Epidermal melanocyte (primary cell): ENCODE measurements around the gene CHKA.

Experiments
- DNase-seq: peaks from one replicate; pipeline ENCODE4 v3.0.0; 2011; ENCODE audit warnings: low spot score; ENCODE audit not compliant: insufficient read length

Gene CHKA

DNA sequence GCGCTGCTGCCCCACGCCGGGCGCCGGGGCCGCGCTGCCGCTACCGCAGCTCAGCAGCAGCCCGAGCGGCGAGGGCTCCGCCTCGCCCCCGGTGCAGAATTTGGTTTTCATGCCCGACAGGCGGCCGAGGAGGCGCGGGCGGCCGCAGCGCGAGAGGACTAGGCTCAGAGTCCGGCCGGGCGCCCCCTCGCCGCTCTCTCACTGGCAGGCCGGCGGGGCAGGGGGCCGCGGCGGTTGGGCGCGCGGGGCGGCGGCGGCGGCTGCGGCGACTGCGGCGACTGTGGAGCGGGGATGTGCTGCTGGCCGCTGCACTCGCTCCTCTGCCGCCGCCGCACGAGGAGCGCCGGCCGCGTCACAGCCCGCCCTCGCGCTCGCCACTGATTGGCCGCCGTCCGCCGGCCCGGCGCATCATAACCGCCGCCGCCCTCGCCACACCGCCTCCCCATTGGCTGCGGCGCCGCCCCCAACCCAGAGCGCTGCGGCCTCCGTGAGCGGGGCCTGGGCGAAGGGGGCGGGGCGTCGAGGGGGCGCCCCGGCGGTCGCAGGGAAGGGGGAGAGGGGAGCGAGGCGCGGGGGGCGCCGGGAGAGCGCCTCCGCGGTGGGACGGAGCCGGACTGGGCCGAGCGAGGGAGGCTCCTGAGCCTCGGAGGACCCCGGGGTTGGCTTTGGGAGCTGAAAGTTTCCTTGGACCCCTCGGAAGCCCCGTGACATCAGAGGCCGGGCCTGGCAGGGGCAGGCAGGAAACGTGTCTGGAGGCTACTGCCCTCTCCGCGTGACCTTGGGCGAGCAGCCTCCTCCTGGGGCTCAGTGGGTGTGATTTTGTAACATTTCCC is at the start of gene CHKA:
Gene CHKA (minus strand): TSS at position 322 of the 833 bp plus-strand sequence. CDS start 211 bp downstream, at position 111.
- peak; percentile 86 for DNase-seq

- DNase-seq, result no peak
Observed at GRCh38 chr11:68169442-68169841, 48.3 kb upstream of the CHKA start.

GRCh38 chr11:68168694-68169093 is 47.5 kb upstream of the CHKA start:
- DNase-seq, result no peak

DNA sequence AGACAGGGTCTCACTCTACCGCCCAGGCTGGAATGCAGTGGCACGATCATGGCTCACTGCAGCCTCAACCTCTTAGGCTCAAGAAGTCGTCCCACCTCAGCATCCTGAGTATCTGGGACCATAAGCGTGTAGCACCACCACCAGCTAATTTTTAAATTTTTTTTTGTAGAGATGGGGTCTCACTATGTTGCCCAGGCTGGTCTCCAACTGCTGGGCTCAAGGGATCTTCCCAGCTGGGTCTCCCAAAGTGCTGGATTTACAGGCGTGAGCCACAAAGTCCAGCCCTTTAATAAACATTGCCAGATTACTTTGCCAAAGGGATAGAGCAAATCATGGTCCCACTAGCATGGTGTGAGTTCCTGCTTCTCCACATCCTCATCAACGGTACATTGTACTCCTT is 46.3 kb upstream of the CHKA start:
- DNase-seq, result no peak

DNA sequence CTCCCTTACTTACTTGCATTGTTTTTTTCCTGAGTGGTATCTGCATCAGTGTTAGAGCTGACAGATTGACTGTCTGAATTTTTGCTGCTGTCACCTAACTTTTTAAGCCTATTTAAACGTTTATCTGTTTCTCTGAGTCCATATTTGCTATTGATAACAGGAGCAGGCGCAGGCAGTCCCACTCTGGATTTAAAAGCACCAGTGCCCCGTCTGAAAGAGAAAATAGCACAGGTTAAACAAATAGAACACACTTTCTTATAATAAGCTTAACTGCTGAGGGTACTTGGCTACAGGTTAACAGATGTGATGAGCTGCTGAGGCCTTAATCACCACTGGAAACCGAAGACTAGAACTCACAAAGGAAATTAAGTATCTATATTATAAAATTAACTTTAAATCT is 45.8 kb upstream of the CHKA start:
- no peak for DNase-seq

GRCh38 chr11:68165601-68166000 is 44.4 kb upstream of the CHKA start:
- DNase-seq, result no peak

DNA sequence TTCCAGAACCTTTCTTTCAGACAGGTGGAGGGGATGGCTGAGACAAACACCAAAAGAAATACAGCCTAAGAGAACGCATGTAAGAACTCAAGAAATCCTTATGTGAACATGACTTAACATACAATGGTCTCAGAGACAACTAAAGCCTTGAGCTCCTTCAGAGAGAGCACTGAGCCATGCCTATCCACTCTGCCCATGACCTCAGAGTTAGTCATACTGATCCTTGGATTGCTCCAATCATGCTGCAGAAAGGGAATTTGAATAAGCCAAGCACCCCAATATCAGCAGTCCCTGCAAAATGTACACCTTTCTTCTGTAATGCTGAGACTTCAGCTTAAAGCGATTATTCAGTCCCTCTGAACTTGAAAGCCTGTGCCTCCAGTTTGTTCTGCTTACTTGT is 43.2 kb upstream of the CHKA start:
- DNase-seq, result no peak

DNA sequence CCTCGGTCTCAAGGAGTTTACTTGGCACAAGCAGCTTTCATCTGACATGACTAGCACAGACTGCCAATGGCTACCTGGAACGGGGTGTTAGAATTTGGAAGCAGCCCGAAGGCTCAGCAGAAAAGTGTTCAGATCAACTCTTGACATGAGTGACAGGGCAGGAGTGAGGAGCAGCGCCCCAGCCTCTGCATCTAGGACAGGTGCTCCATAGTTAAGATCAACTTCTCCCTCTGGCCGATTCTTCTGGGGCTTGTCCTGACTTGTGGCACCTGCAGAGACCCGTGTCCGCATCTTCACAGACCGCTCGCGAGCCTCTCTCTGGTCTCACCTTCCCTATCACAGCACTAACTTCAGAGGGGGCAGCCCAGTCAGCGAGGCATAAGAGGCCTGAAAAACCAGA is 42.5 kb upstream of the CHKA start:
- no peak for DNase-seq

GRCh38 chr11:68160100-68160695 is 39.0 kb upstream of the CHKA start:
- DNase-seq, result no peak

DNA sequence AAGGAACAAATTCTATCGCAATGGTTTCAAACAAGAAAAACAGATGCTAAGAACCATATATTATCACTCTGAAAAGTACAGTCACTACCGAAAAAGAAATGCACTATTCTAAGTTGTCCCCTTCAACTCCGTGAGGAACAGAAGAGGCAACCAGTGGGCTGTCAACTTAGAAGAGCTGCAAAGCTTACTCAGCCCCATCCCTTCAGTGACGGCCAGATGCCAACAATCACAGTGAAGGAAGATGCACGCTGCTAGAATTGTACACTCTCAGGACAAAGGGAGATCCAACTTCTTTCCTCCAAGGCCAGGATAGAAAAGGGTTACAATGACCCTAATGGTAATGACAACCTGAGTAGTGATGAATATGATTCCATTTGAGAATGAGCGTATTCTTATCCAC is 38.5 kb upstream of the CHKA start:
- DNase-seq, result no peak

DNA sequence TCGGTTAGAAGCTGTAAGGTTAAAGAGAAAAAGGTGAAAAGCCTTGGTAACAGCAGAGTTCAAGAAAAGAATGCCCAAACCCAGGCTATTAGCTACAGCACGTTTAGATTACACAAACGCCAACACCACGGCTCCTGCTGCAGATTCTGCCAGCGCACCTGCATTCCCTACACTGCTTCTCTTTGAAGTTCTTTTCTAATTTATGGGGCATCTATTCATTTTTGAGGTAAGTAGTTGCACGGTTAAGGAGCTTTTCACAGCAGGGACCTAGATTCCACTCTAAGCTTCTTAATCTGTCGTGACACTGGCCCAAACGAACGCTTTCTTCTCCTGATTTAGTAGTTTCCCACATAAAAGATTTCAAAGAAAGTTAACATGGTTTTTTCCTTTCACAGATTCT is 38.0 kb upstream of the CHKA start:
- no peak for DNase-seq

GRCh38 chr11:68158580-68158979 is 37.4 kb upstream of the CHKA start:
- no peak for DNase-seq

GRCh38 chr11:68153742-68154141 is 32.6 kb upstream of the CHKA start:
- DNase-seq, result no peak

DNA sequence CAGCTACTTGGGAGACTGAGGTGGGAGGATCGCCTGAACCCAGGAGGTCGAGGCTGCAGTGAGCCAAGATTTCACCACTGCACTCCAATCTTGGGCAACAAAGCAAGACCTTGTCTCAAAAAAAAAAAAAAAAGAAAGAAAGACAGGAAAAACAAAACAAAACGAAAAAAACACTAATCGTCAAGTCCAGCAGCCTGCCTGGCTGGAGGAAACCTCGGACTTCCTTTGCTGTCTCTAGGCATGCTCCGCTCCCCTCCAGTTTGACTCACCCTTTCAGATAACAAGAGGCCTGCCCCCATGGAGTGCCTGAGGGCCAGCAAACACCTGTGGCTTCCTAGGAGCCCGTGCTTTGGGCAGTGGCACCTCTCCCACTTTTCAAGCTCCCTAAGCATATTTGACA is 28.8 kb upstream of the CHKA start:
- no peak for DNase-seq

GRCh38 chr11:68149417-68149816 is 28.2 kb upstream of the CHKA start:
- no peak for DNase-seq

GRCh38 chr11:68148879-68149278 is 27.7 kb upstream of the CHKA start:
- no peak for DNase-seq

- DNase-seq, result no peak
Observed at GRCh38 chr11:68148071-68148805, 27.1 kb upstream of the CHKA start.

GRCh38 chr11:68146704-68147474 is 25.7 kb upstream of the CHKA start:
- DNase-seq, result no peak

GRCh38 chr11:68146010-68146540 is 24.9 kb upstream of the CHKA start:
- no peak for DNase-seq

- DNase-seq, result no peak
Observed at GRCh38 chr11:68145120-68145866, 24.1 kb upstream of the CHKA start.

GRCh38 chr11:68143310-68143689 is 22.1 kb upstream of the CHKA start:
- no peak for DNase-seq
